Epithelial cell of prostate (primary cell): ENCODE results near the gene MXD3.
"Not testable (repeated sequence)": the region's sequence is repeated elsewhere in the genome, so short reads cannot be mapped to it uniquely, and the experiment has no call there.

Experiments
- DNase-seq: peaks from one replicate; pipeline ENCODE4 v3.0.0-alpha.2; 2011; ENCODE audit warnings: low read depth, low spot score
- H3K27ac ChIP-seq: fragments of 450-650 bp; 2 replicates; pipeline ENCODE4 v1.5.1; 2017; ENCODE audit warnings: mild to moderate bottlenecking

MXD3 gene

GRCh38 chr5:177344891-177345290 is 33.2 kb upstream of the MXD3 start:
- no peak for DNase-seq
- H3K27ac ChIP-seq, result no peak overlapping the region

DNA sequence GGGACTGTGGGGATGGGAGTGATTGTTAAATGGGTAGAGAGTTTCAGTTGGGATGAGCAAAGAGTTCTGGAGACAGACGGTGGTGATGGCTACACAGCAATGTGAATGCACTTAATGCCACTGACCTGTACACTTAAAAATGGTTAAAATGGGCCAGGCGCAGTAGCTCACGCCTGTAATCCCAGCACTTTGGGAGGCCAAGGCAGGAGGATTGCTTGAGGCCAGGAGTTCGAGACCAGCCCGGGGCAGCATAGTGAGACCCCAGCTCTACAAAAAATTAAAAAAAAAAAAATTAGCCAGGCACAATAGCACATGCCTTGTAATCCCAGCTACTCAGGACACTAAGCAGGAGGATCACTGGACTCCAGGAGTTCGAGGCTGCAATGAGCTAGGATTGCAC is 32.1 kb upstream of the MXD3 start:
- no peak overlapping the region for H3K27ac ChIP-seq
- no peak for DNase-seq

- DNase-seq, H3K27ac ChIP-seq: not testable (repeated sequence)
Measured at GRCh38 chr5:177343000-177343399, 31.3 kb upstream of the MXD3 start.

- no peak overlapping the region for H3K27ac ChIP-seq
- DNase-seq, result no peak
Measured at GRCh38 chr5:177339107-177339638, 27.5 kb upstream of the MXD3 start.

- H3K27ac ChIP-seq, result no peak overlapping the region
- no peak for DNase-seq
Measured at GRCh38 chr5:177338251-177339106, 26.8 kb upstream of the MXD3 start.

DNA sequence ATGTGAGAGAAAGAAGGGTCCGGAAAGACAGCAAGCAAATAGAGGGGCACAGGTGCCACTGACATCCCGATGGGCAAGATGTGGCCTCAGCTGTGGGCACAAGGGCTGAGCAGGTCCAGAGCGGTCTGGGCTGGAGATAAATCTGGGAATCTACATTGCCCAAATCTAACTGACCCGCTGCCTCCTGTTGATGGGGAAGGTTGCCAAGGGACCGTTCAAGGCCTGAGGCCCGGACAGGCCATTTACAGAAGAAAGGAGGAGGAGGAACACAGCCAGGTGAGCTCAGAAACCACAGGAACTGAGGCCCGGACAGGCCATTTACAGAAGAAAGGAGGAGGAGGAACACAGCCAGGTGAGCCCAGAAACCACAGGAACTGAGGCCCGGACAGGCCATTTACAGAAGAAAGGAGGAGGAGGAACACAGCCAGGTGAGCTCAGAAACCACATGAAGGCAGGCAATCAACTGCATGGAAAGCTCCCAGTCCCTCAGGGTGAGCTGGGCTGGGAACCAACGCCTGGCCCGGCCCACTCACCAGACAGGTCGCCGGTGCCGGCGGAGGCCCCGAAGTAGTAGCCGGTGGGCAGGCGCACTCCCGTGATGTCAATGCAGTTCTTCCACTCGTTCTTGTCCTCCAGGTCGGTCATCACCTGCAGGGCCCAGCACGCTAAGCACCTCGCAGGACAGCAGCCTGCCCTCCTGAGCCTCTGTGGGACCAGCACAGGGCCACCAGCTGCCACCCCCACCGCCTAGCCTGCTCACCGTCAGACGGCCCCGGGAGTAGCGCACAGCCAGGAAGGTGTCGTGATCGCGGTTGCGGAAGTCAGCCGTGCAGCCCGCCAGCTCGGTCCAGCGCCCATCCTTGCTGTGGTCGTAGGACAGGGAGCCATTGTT is 25.2 kb upstream of the MXD3 start:
- no peak for DNase-seq
- no peak overlapping the region for H3K27ac ChIP-seq

DNA sequence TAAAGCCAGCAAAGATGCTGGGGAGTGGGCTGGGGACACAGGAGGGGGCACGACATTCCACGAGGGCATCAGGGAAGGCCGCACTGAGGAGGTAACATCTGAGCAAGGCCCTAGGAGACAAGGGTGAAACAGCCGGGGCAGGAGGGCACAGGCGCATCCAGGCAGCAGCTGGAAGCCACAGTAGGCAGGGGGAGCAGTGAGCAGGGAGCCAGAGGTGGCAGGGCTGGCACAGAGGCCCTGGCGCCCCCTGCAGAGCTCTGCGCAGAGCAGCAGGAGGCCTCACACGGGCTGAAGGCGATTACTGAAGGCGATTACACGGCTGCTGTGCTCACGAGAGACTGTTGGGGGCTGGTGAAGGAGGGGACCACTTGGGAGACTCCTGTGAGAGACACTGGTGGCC is 24.4 kb upstream of the MXD3 start:
- no peak for DNase-seq
- H3K27ac ChIP-seq, result no peak overlapping the region

- no peak overlapping the region for H3K27ac ChIP-seq
- DNase-seq, result no peak
Measured at GRCh38 chr5:177335701-177336065, 24.0 kb upstream of the MXD3 start.

- H3K27ac ChIP-seq, result no peak overlapping the region
- no peak for DNase-seq
Measured at GRCh38 chr5:177334781-177335700, 23.3 kb upstream of the MXD3 start.

GRCh38 chr5:177334155-177334551 is 22.5 kb upstream of the MXD3 start:
- no peak overlapping the region for H3K27ac ChIP-seq
- no peak for DNase-seq

GRCh38 chr5:177333420-177334154 is 21.9 kb upstream of the MXD3 start:
- no peak for DNase-seq

GRCh38 chr5:177332896-177333260 is 21.2 kb upstream of the MXD3 start:
- no peak overlapping the region for H3K27ac ChIP-seq
- DNase-seq, result no peak

More at GRCh38 chr5:177333420-177334154, 21.9 kb upstream of the MXD3 start:
- no peak overlapping the region for H3K27ac ChIP-seq

DNA sequence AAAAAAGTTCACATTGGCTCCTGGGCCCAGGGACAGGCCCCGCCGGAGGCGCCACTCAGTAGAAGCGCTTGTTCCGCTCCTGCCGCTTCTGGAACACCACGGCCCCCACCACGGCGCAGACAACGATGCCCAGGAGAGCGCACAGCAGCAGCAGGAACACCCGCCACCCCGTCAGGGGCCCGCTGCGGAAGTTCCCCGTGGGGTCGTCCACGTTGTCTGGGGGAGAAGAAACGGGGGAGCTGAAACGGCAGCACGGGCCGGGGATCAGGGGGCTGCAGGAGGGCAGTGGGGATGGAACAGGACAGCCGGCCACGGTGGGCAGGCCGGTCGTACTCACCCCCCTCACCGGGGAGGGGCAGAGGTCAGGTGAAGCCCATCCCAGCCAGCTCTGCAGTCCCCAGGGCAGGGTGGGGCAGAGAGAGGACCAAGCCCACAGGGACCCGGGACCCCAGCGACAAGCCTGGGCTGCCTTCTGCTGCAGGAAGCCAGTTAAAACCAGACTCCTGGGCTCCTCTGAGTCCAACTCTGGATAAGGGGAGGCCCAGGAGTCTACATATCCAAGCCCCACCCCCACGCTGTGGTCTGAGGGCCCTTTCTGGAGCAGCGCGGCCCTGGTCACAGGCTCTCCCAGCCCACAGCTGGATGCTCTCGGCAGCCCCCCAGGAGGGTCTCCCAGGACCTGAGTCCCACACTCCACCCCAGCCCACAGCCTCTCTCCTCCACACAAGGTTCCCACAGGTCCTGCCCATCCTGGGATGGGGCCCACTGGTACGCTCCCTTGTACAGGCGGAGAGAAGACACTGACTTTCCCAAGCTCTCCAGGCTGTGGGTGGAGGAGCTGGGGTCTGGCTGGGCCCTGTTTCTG is 20.6 kb upstream of the MXD3 start:
- H3K27ac ChIP-seq, result no peak overlapping the region
- no peak for DNase-seq

DNA sequence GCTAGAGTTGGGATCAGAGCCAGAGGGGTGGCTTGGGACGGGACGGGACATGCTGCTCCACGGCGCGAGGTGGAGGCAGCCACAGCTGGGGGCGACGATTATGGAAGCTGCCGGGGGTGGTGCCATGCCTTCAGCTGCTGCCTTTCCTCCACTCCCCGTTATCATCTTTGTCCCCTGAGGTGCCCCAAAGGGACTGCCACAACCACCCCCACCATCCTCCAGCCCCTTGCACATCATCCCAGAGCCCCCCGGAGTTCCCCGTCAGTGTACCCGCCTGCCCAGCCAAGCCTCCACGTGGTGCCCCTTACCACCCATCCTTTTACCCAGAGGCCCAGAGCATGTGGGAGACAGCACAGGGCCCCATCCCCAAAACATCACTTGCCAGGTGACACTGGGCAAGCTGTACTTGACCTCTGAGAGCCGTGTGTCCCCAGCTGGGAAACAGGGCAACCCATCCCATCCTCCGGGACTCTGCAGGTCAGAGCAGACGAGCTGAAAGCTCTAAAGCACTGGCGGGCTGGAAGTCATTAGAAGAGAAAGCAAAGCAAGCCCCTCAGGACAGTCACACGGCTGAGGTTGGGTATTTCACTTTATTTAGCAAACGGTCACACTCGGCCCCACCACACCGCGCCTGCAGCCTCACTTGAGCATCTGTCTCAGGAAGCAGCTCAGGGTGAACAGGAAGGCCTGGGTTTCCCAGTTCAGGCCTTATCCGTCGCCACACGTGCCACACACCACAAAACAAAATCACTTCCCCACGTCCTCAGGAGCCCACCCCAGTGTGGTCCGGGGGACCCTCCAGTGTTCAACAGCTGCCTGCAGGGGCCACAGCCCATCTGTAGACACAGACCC is 19.5 kb upstream of the MXD3 start:
- no peak overlapping the region for H3K27ac ChIP-seq
- no peak for DNase-seq

- no peak overlapping the region for H3K27ac ChIP-seq
- DNase-seq, result no peak
Measured at GRCh38 chr5:177329883-177330282, 18.2 kb upstream of the MXD3 start.

- no peak overlapping the region for H3K27ac ChIP-seq
Measured at GRCh38 chr5:177328545-177329231, 17.0 kb upstream of the MXD3 start.

More at GRCh38 chr5:177328545-177329231, 17.0 kb upstream of the MXD3 start:
- DNase-seq, result no peak
